HG03565 (cell line): ENCODE data around the gene IFFO2.

Source experiments
- ATAC-seq: cut with Tn5 transposase; IDR thresholded peaks from one replicate; pipeline ENCODE4 v1.9.1; 2021; ENCODE audit warnings: mild to moderate bottlenecking, moderate library complexity; ENCODE audit not compliant: unreplicated experiment

The IFFO2 gene

DNA sequence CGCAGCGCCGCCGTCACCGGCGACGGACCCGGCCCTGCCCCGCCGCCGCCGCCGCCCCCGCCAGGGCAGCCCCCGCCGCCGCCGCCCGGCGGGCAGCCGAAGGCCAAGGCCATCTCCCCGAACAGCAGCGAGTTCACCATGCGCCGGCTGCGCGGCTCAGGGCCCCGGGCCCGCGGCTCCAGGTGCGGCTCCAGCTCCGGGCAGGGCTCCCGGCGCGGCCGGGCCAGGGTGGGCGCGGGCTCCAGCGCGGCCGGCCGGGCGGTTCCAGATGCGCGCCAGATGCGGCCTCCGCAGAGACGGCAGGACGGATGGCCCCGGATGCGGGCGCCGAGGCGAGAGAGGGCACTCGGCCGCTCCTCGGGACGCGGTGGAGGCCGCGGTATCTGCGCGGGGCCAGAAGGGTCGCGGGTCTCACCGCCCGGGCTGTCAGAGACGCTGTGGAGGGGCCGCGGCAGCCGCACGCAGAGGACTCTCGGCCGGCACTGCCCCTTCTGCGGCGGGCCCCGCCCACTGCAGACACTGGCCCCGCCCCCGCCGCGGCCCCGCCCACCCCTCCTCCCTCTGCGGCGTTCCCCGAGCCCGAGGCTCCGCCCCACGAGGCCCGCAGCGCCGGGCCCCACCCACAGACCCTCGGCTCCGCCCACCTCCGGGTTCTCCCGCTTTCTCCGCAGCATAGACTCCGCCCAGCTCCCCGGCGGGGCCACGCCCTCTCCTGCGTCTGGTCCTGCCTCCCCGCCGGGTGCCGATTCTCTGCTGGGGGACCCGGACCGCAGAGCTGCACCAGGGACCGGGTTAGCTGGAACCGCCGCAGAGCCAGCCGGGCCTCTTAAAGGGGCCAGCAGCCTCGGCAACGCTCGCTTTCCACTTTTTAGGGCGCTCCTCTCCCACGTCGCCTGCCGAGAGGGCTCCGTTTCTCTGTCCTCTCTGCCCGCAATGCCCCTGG is at the start of gene IFFO2:
Gene IFFO2 (minus strand): TSS at position 484 of the 943 bp plus-strand sequence. CDS start 344 bp downstream, at position 140.
- peak; percentile 59 for ATAC-seq

DNA sequence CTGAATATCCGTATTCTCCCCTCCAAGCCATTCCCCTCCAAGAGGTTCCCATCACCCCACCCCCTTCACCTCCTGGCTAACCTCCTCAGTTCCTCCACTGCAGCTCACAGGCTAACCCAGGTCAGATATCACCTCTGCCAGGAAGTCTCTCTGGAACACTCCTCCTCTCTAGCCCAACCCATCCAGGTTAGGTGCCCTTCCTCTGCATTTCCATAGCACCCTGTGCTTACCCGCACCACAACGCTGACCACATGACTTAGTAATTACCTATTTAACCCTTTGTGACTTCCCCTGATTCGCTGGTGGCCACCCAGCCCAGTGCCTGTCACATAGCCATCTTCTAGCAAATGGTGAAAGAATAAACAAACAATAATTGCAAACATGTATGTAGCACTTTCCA is 49.5 kb upstream of the IFFO2 start:
- no peak for ATAC-seq

- no peak for ATAC-seq
Measured at GRCh38 chr1:19003371-19004290, 47.2 kb upstream of the IFFO2 start.

DNA sequence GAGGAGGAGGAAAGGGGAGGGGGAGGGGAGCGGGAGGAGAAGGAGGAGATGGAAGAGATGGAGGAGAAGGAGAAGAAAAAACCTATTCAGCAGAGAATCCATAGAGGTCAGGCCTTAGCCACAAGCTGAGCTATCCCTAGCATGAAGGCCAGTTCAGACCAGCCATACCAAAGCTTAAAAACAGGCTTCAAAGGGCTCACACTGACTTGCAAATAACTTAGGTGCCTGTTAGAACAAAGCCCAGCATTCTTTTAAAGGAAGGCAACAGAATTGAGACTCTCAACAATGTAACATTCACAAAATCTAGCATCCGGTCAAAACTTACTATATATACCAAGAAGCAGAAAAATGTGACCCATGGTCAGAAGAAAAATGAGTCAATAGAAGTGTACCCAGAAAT is 43.6 kb upstream of the IFFO2 start:
- no peak for ATAC-seq

DNA sequence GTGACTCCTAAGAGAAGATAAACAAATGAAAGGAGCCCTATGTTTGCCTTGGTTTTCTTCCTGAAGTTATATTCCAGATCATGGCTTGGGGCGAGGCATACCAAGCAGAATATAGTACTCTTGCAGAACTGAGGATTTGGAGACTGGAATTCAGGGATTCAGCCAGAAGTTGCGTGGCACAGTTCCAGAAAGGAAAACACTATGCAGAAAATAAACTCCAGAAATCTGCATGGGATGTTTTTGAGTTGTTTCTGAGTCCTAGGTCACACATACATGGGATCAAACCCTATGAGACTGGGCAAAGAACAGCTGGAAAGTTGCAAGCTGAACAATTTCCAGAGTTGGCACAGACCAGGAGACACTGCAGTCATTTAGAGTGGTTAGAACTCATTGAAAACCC is 42.9 kb upstream of the IFFO2 start:
- ATAC-seq: no peak

GRCh38 chr1:18998016-18998724 is 41.7 kb upstream of the IFFO2 start:
- ATAC-seq: no peak

DNA sequence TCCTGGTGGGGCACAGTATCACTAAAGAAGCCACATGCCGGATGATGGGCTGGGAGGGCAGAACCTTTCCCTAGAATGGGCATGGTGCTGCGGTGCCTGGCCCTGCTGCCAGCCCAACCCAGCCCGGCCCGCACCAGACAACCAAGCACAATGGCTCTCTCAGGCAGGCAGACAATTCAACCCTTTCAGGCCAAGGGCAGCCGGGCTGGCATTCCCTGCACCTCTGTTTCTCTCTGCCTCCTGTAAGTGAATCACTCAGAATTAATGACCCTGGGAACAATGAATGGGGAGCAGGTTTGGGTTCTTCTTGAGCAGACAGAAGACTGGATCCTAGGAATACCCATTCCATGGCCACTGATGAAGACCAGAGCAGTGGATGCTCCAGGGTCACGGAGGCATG is 41.0 kb upstream of the IFFO2 start:
- ATAC-seq: no peak

- ATAC-seq: no peak
Measured at GRCh38 chr1:18996548-18997177, 40.2 kb upstream of the IFFO2 start.

DNA sequence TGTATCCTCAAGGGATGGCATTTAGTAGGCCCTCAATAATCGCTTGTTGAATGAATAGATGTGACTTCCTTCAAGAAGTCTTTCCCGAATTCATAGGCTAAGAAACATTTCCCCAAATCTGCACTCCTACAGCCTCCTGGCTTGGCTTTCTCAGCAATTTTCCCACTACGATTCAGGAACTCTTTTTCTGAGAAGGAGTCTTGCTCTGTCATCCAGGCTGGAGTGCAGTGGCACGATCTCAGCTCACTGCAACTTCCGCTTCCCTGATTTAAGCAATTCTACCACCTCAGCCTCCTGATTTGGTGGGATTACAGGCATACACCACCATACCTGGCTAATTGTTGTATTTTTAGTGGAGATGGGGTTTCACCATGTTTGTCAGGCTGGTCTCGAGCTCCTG is 37.9 kb upstream of the IFFO2 start:
- no peak for ATAC-seq

GRCh38 chr1:18992646-18993045 is 36.2 kb upstream of the IFFO2 start:
- ATAC-seq: no peak

GRCh38 chr1:18991585-18991984 is 35.1 kb upstream of the IFFO2 start:
- ATAC-seq: no peak

- ATAC-seq: no peak
Measured at GRCh38 chr1:18989896-18990295, 33.4 kb upstream of the IFFO2 start.

DNA sequence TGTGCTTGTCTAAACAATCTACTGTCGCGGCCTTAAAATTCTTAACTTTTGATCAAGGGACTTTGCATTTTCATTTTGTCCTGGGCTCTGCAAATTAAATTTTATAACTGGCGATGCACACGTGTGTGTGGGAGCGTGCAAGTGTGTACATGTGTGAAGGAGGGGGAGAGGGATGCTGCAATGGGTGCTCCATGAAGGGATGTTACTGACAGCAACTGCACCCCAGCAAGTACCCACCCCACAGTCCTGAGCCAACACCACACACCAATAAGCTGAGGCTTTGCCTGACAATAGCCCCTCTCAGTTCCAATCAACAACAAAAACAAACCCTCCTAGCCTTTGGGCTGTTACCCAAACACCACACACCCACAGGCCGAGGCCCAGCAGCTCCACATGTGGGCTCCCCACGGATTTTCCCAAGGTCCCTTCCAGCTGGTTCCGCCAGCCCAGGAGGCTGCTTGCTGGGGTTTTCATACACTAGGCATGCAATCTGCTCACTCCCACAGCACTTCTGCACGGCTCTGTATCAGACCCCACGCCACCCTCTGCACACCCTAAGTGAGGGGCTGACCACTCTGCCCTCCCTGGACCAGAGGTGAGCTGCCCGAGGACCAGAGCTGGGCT is 32.8 kb upstream of the IFFO2 start:
- no peak for ATAC-seq

- ATAC-seq: no peak
Measured at GRCh38 chr1:18981242-18981641, 24.8 kb upstream of the IFFO2 start.

- ATAC-seq: no peak
Measured at GRCh38 chr1:18978706-18979105, 22.2 kb upstream of the IFFO2 start.

- ATAC-seq: no peak
Measured at GRCh38 chr1:18977428-18977827, 21.0 kb upstream of the IFFO2 start.

GRCh38 chr1:18976096-18976495 is 19.6 kb upstream of the IFFO2 start:
- no peak for ATAC-seq

DNA sequence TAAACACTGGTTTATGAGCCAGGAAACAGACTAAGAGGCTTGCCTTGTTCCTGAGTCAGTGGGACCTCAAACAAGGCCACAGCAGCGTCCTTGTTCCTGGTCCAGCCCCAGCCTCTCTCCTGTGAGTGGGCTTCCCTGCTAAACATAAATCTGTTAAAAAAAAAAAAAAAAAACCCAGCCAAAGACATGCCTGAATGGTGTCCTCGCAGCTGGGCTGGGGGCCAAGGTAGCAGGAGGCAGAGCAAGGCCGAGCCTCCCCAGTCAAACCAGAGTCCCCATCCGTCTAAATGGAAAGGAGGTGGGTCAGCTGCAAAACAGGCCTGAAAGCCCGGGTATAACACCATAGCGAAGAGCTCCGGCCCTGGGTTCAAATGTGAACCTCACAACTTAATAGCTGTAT is 18.1 kb upstream of the IFFO2 start:
- no peak for ATAC-seq

- ATAC-seq: no peak
Measured at GRCh38 chr1:18974005-18974404, 17.5 kb upstream of the IFFO2 start.

DNA sequence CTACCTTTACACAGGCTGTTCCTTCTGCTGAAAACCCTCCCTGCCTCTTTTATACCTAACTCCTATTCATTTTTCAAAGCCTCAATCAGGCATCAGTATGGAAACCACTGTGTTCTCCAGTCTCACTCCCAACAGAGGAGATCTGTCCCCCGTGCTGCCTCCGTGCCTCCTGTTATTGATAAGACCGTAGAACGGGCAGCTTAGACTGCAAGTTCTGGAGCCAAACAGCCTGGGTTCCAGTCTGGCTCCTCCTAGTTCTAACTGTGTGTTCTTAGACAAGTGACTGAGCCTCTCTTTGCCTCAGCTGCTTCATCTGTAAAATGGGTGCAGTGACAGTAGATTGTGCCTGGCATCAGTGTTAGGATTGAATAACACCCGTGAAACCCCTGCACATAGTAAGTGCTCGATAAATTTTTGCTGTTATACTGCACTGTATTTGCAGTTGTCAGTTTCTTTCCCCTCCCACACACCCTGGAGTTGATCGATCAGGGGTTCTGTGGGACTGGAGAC is 17.0 kb upstream of the IFFO2 start:
- ATAC-seq: no peak
